Left renal pelvis (tissue), 4 donors: ENCODE results near the gene MSL2. TPM values are rescaled to one million over a fixed set of nuclear protein-coding genes. Genes with fewer than 3 reads are reported as not detected.

Source experiments
- polyA plus RNA-seq, 4 donors: library from polyadenylated mRNA; unstranded; fragments of 120-200 nt; gene quantifications; one replicate each; pipeline ENCODE4 v1.2.1, GENCODE V29; 2013; ENCODE audit not compliant: insufficient read length in 4 of 4

Gene MSL2
- polyA plus RNA-seq, 4 donors, result 44.3 to 53.2 (median 46.4) TPM

Other genes with a start within 250 kb of the MSL2 start
- gene PPP2R3A, start 230.6 kb downstream of the MSL2 start, polyA plus RNA-seq, result 10 to 100 TPM; 17.0 to 24.2 (median 21.0) TPM
- gene PCCB, start 54.0 kb upstream of the MSL2 start, polyA plus RNA-seq, result 10 to 100 TPM; 30.3 to 72.7 (median 56.9) TPM